PC-9 (cell line): ENCODE data around the gene CAPN15. TPM values are rescaled to one million over a fixed set of nuclear protein-coding genes. Genes with fewer than 3 reads are reported as not detected.

ENCODE experiments used
- BruUV-seq: library from RNA; stranded (reverse); fragments of 400-500 nt; replicated peaks from 2 replicates; lab custom pipeline; 2021; lab: Mats Ljungman, UMichigan
- CTCF ChIA-PET: fragments of 300-600 bp; sonication (Branson Sonifier 250); formaldehyde crosslinking; loops from one replicate; lab custom pipeline; 2022; ENCODE audit warnings: antibody characterized with exemption; lab: Charles Lee
- POLR2A ChIA-PET: fragments of 300-600 bp; sonication (Branson Sonifier 250); formaldehyde crosslinking; loops from one replicate; lab custom pipeline; 2022; ENCODE audit warnings: antibody characterized with exemption; ENCODE audit not compliant: unreplicated experiment; lab: Charles Lee
- DNase-seq, 2 experiments: peaks; one replicate each; pipeline versions ENCODE4 v3.0.0 to v3.0.0-alpha.2; 2015 to 2022; ENCODE audit warnings: mixed read lengths in 1 of 2
- H2AFZ ChIP-seq: fragments of 200-600 bp; sonication (generic); 2 replicates; pipeline ENCODE4 v1.8.1; 2017; ENCODE audit warnings: antibody characterized with exemption
- H3F3A ChIP-seq: fragments of 200-600 bp; sonication (generic); 2 replicates; pipeline ENCODE4 v1.8.1; 2017; ENCODE audit warnings: antibody characterized with exemption, mild to moderate bottlenecking, low read depth; ENCODE audit not compliant: insufficient read depth
- H3K27ac ChIP-seq: fragments of 200-600 bp; sonication (generic); 2 replicates; pipeline ENCODE4 v1.6.1; 2016; ENCODE audit warnings: mixed run types
- H3K27me3 ChIP-seq: fragments of 200-600 bp; sonication (generic); 2 replicates; pipeline ENCODE4 v1.6.1; 2016; ENCODE audit warnings: low read depth, mixed run types; ENCODE audit not compliant: insufficient read depth
- H3K36me3 ChIP-seq: fragments of 200-600 bp; sonication (generic); 2 replicates; pipeline ENCODE4 v1.6.1; 2016; ENCODE audit warnings: low read depth, mixed run types
- H3K4me1 ChIP-seq: fragments of 200-600 bp; sonication (generic); replicated peaks from 2 replicates; pipeline ENCODE4 v1.6.1; 2016; ENCODE audit warnings: mixed run types; ENCODE audit not compliant: insufficient read depth
- H3K4me2 ChIP-seq: fragments of 200-600 bp; sonication (generic); 2 replicates; pipeline ENCODE4 v1.6.1; 2017; ENCODE audit warnings: mixed run types
- H3K4me3 ChIP-seq: fragments of 200-600 bp; sonication (generic); 2 replicates; pipeline ENCODE4 v1.6.1; 2016; ENCODE audit warnings: mixed run types
- H3K79me2 ChIP-seq: fragments of 200-600 bp; sonication (generic); 2 replicates; pipeline ENCODE4 v1.6.1; 2017; ENCODE audit warnings: low read depth, mixed run types
- H3K9me2 ChIP-seq: fragments of 200-600 bp; sonication (generic); 2 replicates; pipeline ENCODE4 v1.8.1; 2017; ENCODE audit warnings: mild to moderate bottlenecking; ENCODE audit not compliant: insufficient read depth
- H3K9me3 ChIP-seq: fragments of 200-600 bp; sonication (generic); 2 replicates; pipeline ENCODE4 v1.8.1; 2016; ENCODE audit warnings: low read depth; ENCODE audit not compliant: insufficient read depth
- H4K20me1 ChIP-seq: fragments of 200-600 bp; sonication (generic); 2 replicates; pipeline ENCODE4 v1.8.1; 2017; ENCODE audit not compliant: insufficient read depth
- CTCF ChIP-seq: fragments of 200-600 bp; sonication (generic); conservative IDR thresholded peaks from 2 replicates; pipeline ENCODE4 v1.6.1; 2017; ENCODE audit warnings: mixed run types, antibody characterized with exemption, mild to moderate bottlenecking, moderate library complexity
- EZH2 ChIP-seq: fragments of 200-600 bp; sonication (generic); IDR thresholded peaks from 2 replicates; pipeline ENCODE4 v1.8.0; 2017; ENCODE audit warnings: antibody characterized with exemption, low read depth
- intact Hi-C: fragments of 100-400 bp; cut with micrococcal nuclease; formaldehyde crosslinking; loops from one replicate; pipeline ENCODE4 v1.10.0; 2022; ENCODE audit not compliant: unreplicated experiment
- total RNA-seq: library from RNA; stranded (reverse); gene quantifications from 2 replicates; pipeline ENCODE4 v1.2.3, GENCODE V29; 2021

CAPN15 gene
- total RNA-seq, 1 experiment from 2014 or later, result 66.8 TPM

DNA sequence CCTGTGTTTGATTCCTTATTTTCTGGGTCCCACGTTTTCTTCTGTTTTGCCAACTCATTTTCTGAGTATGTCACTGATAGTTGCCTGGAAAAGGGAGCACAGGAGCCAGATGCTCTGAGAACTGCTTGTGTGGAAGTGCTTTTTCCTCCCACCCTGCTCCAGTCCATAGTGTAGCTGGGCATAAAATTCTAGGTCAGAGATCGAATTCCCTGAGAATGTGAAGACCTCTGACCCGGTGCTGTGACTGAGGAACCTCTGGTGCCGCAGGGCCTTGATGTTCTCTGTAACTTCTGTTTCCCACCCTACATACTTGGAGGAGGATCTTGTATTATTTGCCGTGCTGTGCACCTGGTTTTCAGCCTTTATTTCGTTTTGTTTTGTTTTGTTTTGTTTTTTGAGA, 19.5 kb upstream of the CAPN15 start:
- H3K27ac ChIP-seq, result no peak overlapping the region
- BruUV-seq, result no TSS peak
- H3K9me3 ChIP-seq, result no peaks in the 10 kb centered on the region
- H3K36me3 ChIP-seq, result no peaks in the 10 kb centered on the region
- TF ChIP-seq CTCF, result no peak
- no peak for TF ChIP-seq EZH2
- no peaks in the 10 kb centered on the region for H3K9me2 ChIP-seq
- no peaks in the 10 kb centered on the region for H3K79me2 ChIP-seq
- H3K4me3 ChIP-seq, result no peak overlapping the region
- ChIA-PET CTCF (interaction anchor here (0.7 kb wide), 1 partner anchor 408 kb away, joined by 4 read pairs; no protein-coding TSS in a partner anchor), POLR2A (no interaction called here)
- no peak overlapping the region for H3K4me2 ChIP-seq
- no peaks in the 10 kb centered on the region for H3K4me1 ChIP-seq
- no peak overlapping the region for H2AFZ ChIP-seq
- H3K27me3 ChIP-seq, result no peaks in the 10 kb centered on the region
- intact Hi-C loops, result no loop called here
- no peak for DNase-seq
- no peaks in the 10 kb centered on the region for H3F3A ChIP-seq
- no peaks in the 10 kb centered on the region for H4K20me1 ChIP-seq

- no peaks in the 10 kb centered on the region for H3K9me2 ChIP-seq
- H3F3A ChIP-seq, result no peaks in the 10 kb centered on the region
- intact Hi-C loops, result no loop called here
- BruUV-seq, result no TSS peak
- no peak overlapping the region for H3K4me3 ChIP-seq
- H4K20me1 ChIP-seq, result no peaks in the 10 kb centered on the region
- TF ChIP-seq EZH2 (no peak), CTCF (no peak)
- ChIA-PET POLR2A (no interaction called here), CTCF (no interaction called here)
- H2AFZ ChIP-seq, result no peak overlapping the region
- DNase-seq, result no peak
- no peaks in the 10 kb centered on the region for H3K36me3 ChIP-seq
- no peaks in the 10 kb centered on the region for H3K79me2 ChIP-seq
- H3K9me3 ChIP-seq, result no peaks in the 10 kb centered on the region
- H3K4me2 ChIP-seq, result no peak overlapping the region
- no peak overlapping the region for H3K27ac ChIP-seq
- no peaks in the 10 kb centered on the region for H3K27me3 ChIP-seq
- H3K4me1 ChIP-seq, result no peaks in the 10 kb centered on the region
Measured at GRCh38 chr16:508884-509736, 18.4 kb upstream of the CAPN15 start.

DNA sequence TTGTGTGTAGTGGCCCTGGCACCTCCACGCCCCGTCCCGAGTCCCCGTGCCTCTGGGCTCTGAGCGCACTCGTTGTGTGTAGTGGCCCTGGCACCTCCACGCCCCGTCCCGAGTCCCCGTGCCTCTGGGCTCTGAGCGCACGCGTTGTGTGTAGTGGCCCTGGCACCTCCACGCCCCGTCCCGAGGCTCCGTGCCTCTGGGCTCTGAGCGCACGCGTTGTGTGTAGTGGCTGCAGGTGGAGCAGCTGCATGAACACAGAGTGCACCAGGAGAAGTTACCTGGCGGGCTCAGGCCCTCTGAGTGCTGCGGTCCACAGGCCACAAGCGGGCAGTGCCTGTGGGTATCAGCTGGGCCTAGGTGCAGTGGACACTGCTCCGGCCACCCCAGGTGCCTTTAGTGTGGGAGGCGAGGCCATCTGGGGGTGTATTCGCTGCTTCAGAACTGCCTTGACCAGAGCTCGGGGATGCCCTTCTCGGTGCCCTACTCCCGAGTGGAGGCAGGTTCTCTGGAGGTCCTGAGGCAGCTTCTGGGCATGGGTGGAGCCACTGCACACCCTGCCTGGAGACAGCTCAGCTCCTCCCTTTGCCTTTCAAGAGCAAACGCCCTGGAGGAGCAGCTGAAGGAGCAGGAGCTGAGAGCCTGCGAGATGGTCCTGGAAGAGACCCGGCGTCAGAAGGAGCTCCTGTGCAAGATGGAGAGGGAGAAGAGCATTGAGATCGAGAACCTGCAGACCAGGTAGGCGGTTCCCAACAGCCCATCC, 17.3 kb upstream of the CAPN15 start:
- no peak for TF ChIP-seq EZH2
- no peak for TF ChIP-seq CTCF
- no TSS peak for BruUV-seq
- DNase-seq, result no peak
- POLR2A ChIA-PET, result no interaction called here
- Histone ChIP-seq H3K4me2 (no peak overlapping the region), H3K4me1 (no peaks in the 10 kb centered on the region), H3K9me2 (no peaks in the 10 kb centered on the region), H3K9me3 (no peaks in the 10 kb centered on the region), H3K36me3 (no peaks in the 10 kb centered on the region), H3K27me3 (no peaks in the 10 kb centered on the region), H3K27ac (no peak overlapping the region), H3K79me2 (no peaks in the 10 kb centered on the region), H3F3A (no peaks in the 10 kb centered on the region), H4K20me1 (no peaks in the 10 kb centered on the region), H2AFZ (no peak overlapping the region), H3K4me3 (no peak overlapping the region)
- intact Hi-C loops, result no loop called here
- CTCF ChIA-PET, result no interaction called here
